Daoy (cell line): ENCODE measurements around the gene TGFBR1. TPM values are rescaled to one million over a fixed set of nuclear protein-coding genes. Genes with fewer than 3 reads are reported as not detected.
"Not testable (repeated sequence)": the region's sequence is repeated elsewhere in the genome, so short reads cannot be mapped to it uniquely, and the experiment has no call there.

Experiments used
- DNase-seq: peaks from one replicate; pipeline ENCODE4 v3.0.0-alpha.2; 2015; ENCODE audit warnings: low read depth
- total RNA-seq: library from RNA; depleted of rRNA; stranded (reverse); fragments of >200 nt; shearing (Covaris generic); gene quantifications from 2 replicates; pipeline ENCODE4 v1.2.3, GENCODE V29; 2014; rRNA removed

Gene TGFBR1
- total RNA-seq, 1 experiment from 2014 or later, result 44.7 TPM

DNA sequence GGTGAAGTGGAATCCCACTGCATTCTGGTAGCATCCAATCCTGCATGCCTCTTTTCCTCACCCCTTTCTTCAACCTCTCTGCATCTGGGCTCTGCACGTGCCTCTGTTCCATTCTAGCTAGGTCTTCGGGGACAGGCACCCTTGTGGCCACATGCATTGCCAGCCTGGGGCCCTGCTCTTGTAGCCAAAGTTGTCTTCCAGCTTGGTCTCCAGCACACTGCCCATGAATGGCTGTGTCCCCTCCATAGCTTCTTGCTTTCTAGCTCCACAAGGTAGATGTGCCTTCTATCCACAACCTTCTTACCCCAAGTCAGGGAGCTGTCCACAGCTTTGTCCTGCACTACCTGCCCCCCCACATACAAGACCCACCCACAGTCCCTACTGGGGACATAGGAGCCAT, 84.3 kb downstream of the TGFBR1 start:
- no peak for DNase-seq

- no peak for DNase-seq
Observed at GRCh38 chr9:99189887-99190596, 85.1 kb downstream of the TGFBR1 start.

DNA sequence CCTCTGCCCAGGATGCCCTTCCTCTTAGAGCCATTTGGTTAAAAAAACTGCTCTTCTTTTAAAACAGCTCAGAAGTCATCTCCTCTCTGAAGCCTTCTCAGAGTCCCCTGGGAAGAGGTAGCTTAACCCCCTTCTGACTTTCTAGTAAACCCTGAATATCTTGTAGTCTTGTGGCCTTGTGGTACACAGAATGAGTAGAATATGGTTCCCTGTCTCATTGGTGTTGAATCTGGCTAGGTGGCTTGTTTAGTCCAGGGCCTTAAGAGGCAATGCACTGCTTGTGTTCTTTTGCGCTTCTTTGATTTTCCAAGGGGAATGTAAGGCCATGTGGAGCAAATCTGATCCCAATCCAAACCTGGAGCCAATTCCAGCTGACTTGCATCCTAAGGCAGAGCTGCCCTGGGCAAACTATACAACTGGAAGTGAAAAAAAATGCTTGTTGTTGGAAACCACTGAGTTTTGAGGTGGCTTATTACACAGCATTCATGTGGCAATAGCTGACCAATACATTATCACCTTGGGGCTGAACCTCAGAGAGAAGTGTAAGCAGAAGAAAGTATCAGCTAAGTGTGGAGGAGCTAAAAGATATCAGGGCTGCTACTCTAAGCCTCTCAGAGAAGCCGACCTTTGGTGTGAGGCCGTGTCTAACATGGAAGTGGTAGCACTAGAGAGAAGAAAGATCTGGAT, 85.8 kb downstream of the TGFBR1 start:
- DNase-seq, result no peak

DNA sequence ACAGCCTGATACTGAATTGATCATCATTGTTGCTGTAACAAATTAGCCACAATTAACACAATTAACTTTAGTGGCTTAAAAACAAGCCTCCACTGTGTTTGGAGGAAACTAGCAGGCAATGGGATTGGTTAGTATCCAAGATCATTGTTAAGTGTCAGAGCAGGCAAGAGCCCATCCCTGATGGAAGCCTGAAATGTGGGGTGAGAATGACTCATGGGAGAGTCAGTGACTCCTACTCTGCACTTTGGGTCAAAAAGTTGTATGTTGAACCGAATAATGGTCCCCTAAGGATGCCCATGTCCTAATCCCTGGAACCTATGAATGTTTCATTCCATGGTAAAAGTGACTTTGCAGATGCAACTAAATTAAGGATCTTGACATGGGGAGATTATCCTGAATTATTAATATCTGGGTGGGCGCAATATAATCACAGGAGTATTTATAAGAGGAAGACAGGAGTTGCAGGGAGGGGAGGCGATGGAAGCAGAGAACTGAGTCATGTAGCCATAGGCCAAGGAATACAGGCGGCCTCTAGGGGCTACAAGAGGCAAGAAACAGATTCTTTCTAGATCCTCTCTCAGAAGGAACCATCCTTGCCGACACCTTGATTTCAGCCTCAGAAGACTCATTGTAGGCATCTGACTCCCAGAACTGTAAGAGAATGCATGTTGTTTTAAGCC, 88.0 kb downstream of the TGFBR1 start:
- no peak for DNase-seq

DNA sequence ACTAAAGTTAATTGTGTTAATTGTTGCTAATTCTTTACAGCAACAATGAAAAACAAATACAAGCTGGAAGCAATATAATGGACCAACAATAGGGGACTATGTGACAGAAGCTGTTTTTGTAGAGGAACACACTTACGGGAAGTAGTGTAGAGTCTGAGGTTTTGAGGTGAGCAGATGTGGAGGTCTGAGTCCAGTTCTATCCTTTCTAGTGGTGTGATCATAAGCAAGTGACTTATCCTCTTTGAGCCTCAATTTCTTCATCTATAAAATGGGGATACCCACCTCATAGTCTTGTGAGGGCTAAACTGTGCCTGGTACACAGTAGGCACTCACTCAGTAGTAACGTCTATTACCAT, 88.5 kb downstream of the TGFBR1 start:
- DNase-seq, result no peak

DNA sequence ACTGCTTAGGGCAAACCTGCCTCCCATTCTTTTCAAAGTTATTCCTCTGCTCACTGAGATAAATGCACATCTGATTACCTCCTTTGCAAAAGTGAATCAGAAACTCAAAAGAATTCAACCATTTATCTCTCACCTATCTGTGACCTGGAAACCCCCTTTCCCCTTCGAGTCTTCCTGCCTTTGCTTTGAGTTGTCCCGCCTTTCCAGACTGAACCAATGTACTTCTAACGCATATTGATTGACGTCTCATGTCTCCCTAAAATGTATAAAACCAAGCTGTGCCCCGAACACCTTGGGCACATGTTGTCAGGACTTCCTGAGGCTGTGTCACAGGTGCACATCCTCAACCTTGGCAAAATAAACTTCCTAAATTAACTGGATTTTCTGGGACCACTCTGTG, 91.6 kb downstream of the TGFBR1 start:
- not testable (repeated sequence) for DNase-seq

- DNase-seq, result no peak
Observed at GRCh38 chr9:99197124-99197630, 92.3 kb downstream of the TGFBR1 start.

DNA sequence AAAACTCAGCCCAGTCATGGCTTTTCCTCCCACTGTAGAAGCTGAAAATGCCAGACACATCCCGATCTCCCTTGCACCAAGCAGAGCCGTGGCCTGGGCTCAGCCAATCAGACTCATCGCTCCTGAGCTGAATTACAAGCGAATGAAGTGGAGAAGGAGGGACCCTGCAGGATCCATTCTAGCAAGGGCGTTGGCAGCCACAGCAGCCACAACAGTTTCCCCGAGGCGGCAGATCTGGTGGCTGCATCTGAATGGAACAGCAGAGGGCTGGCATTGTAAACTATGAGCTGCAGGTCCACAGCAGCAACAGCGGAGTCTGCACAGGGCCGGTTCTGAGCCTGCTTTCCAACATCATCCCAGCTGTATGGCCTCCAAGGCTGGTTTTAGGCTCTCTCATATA, 93.1 kb downstream of the TGFBR1 start:
- no peak for DNase-seq

DNA sequence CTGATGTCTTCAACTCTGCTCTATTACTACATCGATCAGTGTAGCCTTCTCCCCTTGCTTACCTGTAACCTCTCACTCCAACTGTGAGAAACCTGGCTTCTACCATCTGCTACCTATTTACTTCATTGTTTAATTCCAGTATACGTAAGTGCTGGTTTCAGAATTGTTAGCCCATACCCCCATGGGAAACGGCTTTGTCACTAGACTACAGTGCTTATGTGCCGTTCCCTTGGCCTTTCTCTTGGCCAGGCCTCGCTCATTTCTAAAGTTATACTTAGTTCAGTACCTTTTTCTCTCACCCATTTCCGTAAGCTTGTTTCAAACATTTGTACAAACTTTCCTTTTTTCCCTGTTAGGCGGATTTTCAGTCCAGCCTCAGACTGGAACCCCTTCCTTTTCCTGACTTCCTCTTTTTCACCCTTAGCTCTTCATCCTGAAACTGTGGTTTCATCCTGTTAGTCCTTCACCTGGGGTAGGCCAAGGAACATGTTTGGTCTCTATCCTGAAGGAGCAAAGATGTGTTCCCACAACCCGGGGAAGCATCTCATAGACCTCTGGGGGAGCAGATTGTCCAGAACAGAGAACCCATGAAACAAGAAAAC, 95.1 kb downstream of the TGFBR1 start:
- DNase-seq, result no peak

- DNase-seq, result no peak
Observed at GRCh38 chr9:99201603-99202002, 96.7 kb downstream of the TGFBR1 start.

Other genes starting within 250 kb of the TGFBR1 start
- gene COL15A1, start 161.2 kb upstream of the TGFBR1 start, total RNA-seq, result 0.74 and 0.86 TPM in 2 replicates
- 44.3 and 51.4 TPM in 2 replicates for gene ALG2, start 116.8 kb downstream of the TGFBR1 start, total RNA-seq
- 152 and 173 TPM in 2 replicates for gene SEC61B, start 117.2 kb downstream of the TGFBR1 start, total RNA-seq